WTC11 (cell line): ENCODE measurements around the gene MARS1. TPM values are rescaled to one million over a fixed set of nuclear protein-coding genes. Genes with fewer than 3 reads are reported as not detected.

ENCODE experiments used
- ATAC-seq: fragments of 200-7000 bp; cut with Tn5 transposase; 2 replicates; pipeline ENCODE4 v1.10.0; 2021; ENCODE audit warnings: mild to moderate bottlenecking, moderate library complexity
- CTCF ChIA-PET: fragments of 300-600 bp; sonication (Branson Sonifier 250); formaldehyde crosslinking; loops from one replicate; lab custom pipeline; 2021; ENCODE audit warnings: antibody characterized with exemption; lab: Charles Lee
- POLR2A ChIA-PET: fragments of 350-600 bp; sonication (Branson Sonifier 250); formaldehyde crosslinking; loops from one replicate; lab custom pipeline; 2021; ENCODE audit warnings: antibody characterized with exemption; lab: Charles Lee
- DNase-seq: peaks from one replicate; pipeline ENCODE4 v3.0.0; 2021; ENCODE audit warnings: low spot score
- H3K27ac Mint-ChIP-seq: 2 replicates; pipeline ENCODE4 v1.8.0; 2021; ENCODE audit warnings: mixed read lengths
- H3K27me3 Mint-ChIP-seq: 2 replicates; pipeline ENCODE4 v1.8.0; 2021; ENCODE audit warnings: low read depth, mild to moderate bottlenecking, moderate library complexity, mixed read lengths
- H3K36me3 Mint-ChIP-seq: 2 replicates; pipeline ENCODE4 v1.8.0; 2021; ENCODE audit warnings: mixed read lengths
- H3K4me1 Mint-ChIP-seq: 2 replicates; pipeline ENCODE4 v1.8.0; 2022; ENCODE audit warnings: mixed read lengths
- H3K4me3 Mint-ChIP-seq: 2 replicates; pipeline ENCODE4 v1.8.0; 2021; ENCODE audit warnings: mild to moderate bottlenecking, moderate library complexity, mixed read lengths
- H3K9me3 Mint-ChIP-seq: 2 replicates; pipeline ENCODE4 v1.8.0; 2021; ENCODE audit warnings: mixed read lengths
- ATF1 ChIP-seq: sonication (generic); formaldehyde crosslinking; IDR thresholded peaks from 2 replicates; pipeline ENCODE4 v1.8.1; 2023; ENCODE audit warnings: mild to moderate bottlenecking, moderate library complexity, missing genetic modification reagents
- ATF3 ChIP-seq: sonication (generic); formaldehyde crosslinking; conservative IDR thresholded peaks from 2 replicates; pipeline ENCODE4 v1.8.1; 2022; ENCODE audit warnings: mild to moderate bottlenecking, missing genetic modification reagents
- E2F1 ChIP-seq: sonication (generic); formaldehyde crosslinking; IDR thresholded peaks from 2 replicates; pipeline ENCODE4 v1.8.0; 2022; ENCODE audit warnings: mild to moderate bottlenecking, missing genetic modification reagents
- FOXJ3 ChIP-seq: sonication (generic); formaldehyde crosslinking; IDR thresholded peaks from 2 replicates; pipeline ENCODE4 v1.9.0; 2021; ENCODE audit warnings: missing genetic modification reagents, mild to moderate bottlenecking, borderline replicate concordance
- IRF2 ChIP-seq: sonication (generic); formaldehyde crosslinking; IDR thresholded peaks from 2 replicates; pipeline ENCODE4 v1.8.0; 2022; ENCODE audit warnings: low read depth, missing genetic modification reagents, borderline replicate concordance
- MXD4 ChIP-seq: fragments of 250-450 bp; sonication (Bioruptor Pico); IDR thresholded peaks from 2 replicates; pipeline ENCODE4 v1.8.0; 2021; ENCODE audit warnings: mild to moderate bottlenecking, moderate library complexity, borderline replicate concordance
- MYBL2 ChIP-seq: sonication (generic); formaldehyde crosslinking; IDR thresholded peaks from 2 replicates; pipeline ENCODE4 v1.8.1; 2023; ENCODE audit warnings: mild to moderate bottlenecking, moderate library complexity, missing genetic modification reagents
- NR3C1 ChIP-seq: sonication (generic); formaldehyde crosslinking; conservative IDR thresholded peaks from 2 replicates; pipeline ENCODE4 v1.8.1; 2023; ENCODE audit warnings: low read depth, mild to moderate bottlenecking, missing genetic modification reagents
- PRDM15 ChIP-seq: sonication (generic); formaldehyde crosslinking; IDR thresholded peaks from 2 replicates; pipeline ENCODE4 v1.8.0; 2022; ENCODE audit warnings: missing genetic modification reagents
- USF1 ChIP-seq: sonication (generic); formaldehyde crosslinking; IDR thresholded peaks from 2 replicates; pipeline ENCODE4 v1.8.0; 2022; ENCODE audit warnings: mild to moderate bottlenecking, missing genetic modification reagents
- ZNF121 ChIP-seq: sonication (generic); formaldehyde crosslinking; IDR thresholded peaks from 2 replicates; pipeline ENCODE4 v1.8.0; 2023; ENCODE audit warnings: missing genetic modification reagents
- ZNF138 ChIP-seq: sonication (generic); formaldehyde crosslinking; conservative IDR thresholded peaks from 2 replicates; pipeline ENCODE4 v1.8.1; 2022; ENCODE audit warnings: mild to moderate bottlenecking, moderate library complexity, missing genetic modification reagents
- total RNA-seq: library from RNA; stranded (reverse); gene quantifications from 3 replicates; pipeline ENCODE4 v1.2.3, GENCODE V29; 2021
- TF ChIP-seq, protein P1 (sequence below): sonication (generic); formaldehyde crosslinking; IDR thresholded peaks from 2 replicates; pipeline ENCODE4 v1.8.1; 2022; ENCODE audit warnings: mild to moderate bottlenecking, missing genetic modification reagents, moderate library complexity, borderline replicate concordance
- TF ChIP-seq, protein P2 (sequence below): fragments of 200-600 bp; IDR thresholded peaks from 2 replicates; pipeline ENCODE4 v1.8.0; 2022; ENCODE audit warnings: antibody characterized with exemption
- TF ChIP-seq, protein P3 (sequence below): fragments of 250-450 bp; sonication (Bioruptor Pico); IDR thresholded peaks from 2 replicates; pipeline ENCODE4 v1.9.0; 2021; ENCODE audit warnings: mild to moderate bottlenecking
- TF ChIP-seq, protein P4 (sequence below): fragments of 250-450 bp; sonication (Bioruptor Pico); IDR thresholded peaks from 2 replicates; pipeline ENCODE4 v1.8.0; 2021; ENCODE audit warnings: mild to moderate bottlenecking

The MARS1 gene
- total RNA-seq, 1 experiment from 2014 or later: 367 TPM

- peak overlapping the region; percentile 30; the same call in 1 of the 2 replicates for H3K4me3 Mint-ChIP-seq
- H3K27me3 Mint-ChIP-seq: peaks cover 91% of the 10 kb centered on the region
- TF ChIP-seq ATF1 (CRISPR knock-in tag) (no peak), FOXJ3 (CRISPR knock-in tag) (no peak), MXD4 (CRISPR knock-in tag) (no peak), ZNF121 (CRISPR knock-in tag) (no peak), IRF2 (CRISPR knock-in tag) (no peak), NR3C1 (CRISPR knock-in tag) (no peak), ZNF138 (CRISPR knock-in tag) (no peak), USF1 (no peak), E2F1 (CRISPR knock-in tag) (no peak), PRDM15 (CRISPR knock-in tag) (no peak), MYBL2 (no peak), ATF3 (no peak)
- TF ChIP-seq, protein P1, sequence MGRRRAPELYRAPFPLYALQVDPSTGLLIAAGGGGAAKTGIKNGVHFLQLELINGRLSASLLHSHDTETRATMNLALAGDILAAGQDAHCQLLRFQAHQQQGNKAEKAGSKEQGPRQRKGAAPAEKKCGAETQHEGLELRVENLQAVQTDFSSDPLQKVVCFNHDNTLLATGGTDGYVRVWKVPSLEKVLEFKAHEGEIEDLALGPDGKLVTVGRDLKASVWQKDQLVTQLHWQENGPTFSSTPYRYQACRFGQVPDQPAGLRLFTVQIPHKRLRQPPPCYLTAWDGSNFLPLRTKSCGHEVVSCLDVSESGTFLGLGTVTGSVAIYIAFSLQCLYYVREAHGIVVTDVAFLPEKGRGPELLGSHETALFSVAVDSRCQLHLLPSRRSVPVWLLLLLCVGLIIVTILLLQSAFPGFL (CRISPR knock-in tag): no peak
- TF ChIP-seq, protein P2, sequence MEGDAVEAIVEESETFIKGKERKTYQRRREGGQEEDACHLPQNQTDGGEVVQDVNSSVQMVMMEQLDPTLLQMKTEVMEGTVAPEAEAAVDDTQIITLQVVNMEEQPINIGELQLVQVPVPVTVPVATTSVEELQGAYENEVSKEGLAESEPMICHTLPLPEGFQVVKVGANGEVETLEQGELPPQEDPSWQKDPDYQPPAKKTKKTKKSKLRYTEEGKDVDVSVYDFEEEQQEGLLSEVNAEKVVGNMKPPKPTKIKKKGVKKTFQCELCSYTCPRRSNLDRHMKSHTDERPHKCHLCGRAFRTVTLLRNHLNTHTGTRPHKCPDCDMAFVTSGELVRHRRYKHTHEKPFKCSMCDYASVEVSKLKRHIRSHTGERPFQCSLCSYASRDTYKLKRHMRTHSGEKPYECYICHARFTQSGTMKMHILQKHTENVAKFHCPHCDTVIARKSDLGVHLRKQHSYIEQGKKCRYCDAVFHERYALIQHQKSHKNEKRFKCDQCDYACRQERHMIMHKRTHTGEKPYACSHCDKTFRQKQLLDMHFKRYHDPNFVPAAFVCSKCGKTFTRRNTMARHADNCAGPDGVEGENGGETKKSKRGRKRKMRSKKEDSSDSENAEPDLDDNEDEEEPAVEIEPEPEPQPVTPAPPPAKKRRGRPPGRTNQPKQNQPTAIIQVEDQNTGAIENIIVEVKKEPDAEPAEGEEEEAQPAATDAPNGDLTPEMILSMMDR: no peak
- TF ChIP-seq, protein P3, sequence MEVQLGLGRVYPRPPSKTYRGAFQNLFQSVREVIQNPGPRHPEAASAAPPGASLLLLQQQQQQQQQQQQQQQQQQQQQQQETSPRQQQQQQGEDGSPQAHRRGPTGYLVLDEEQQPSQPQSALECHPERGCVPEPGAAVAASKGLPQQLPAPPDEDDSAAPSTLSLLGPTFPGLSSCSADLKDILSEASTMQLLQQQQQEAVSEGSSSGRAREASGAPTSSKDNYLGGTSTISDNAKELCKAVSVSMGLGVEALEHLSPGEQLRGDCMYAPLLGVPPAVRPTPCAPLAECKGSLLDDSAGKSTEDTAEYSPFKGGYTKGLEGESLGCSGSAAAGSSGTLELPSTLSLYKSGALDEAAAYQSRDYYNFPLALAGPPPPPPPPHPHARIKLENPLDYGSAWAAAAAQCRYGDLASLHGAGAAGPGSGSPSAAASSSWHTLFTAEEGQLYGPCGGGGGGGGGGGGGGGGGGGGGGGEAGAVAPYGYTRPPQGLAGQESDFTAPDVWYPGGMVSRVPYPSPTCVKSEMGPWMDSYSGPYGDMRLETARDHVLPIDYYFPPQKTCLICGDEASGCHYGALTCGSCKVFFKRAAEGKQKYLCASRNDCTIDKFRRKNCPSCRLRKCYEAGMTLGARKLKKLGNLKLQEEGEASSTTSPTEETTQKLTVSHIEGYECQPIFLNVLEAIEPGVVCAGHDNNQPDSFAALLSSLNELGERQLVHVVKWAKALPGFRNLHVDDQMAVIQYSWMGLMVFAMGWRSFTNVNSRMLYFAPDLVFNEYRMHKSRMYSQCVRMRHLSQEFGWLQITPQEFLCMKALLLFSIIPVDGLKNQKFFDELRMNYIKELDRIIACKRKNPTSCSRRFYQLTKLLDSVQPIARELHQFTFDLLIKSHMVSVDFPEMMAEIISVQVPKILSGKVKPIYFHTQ (CRISPR knock-in tag): no peak
- TF ChIP-seq, protein P4, sequence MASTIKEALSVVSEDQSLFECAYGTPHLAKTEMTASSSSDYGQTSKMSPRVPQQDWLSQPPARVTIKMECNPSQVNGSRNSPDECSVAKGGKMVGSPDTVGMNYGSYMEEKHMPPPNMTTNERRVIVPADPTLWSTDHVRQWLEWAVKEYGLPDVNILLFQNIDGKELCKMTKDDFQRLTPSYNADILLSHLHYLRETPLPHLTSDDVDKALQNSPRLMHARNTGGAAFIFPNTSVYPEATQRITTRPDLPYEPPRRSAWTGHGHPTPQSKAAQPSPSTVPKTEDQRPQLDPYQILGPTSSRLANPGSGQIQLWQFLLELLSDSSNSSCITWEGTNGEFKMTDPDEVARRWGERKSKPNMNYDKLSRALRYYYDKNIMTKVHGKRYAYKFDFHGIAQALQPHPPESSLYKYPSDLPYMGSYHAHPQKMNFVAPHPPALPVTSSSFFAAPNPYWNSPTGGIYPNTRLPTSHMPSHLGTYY (CRISPR knock-in tag): no peak
- ChIA-PET CTCF (interaction anchor here (0.6 to 5.0 kb wide), 14 partner anchors 9 to 264 kb away, joined by 3 to 88 read pairs (median 5); partner anchors contain the start of genes GLI1 and SHMT2), POLR2A (interaction anchor here (0.9 kb wide), 1 partner anchor 18 kb away, joined by 3 read pairs; the partner anchor contains the start of gene GLI1)
- H3K9me3 Mint-ChIP-seq: no peaks in the 10 kb centered on the region
- no peak overlapping the region for H3K27ac Mint-ChIP-seq
- no peak for DNase-seq
- no peak for ATAC-seq
- no peaks in the 10 kb centered on the region for H3K36me3 Mint-ChIP-seq
- H3K4me1 Mint-ChIP-seq: peaks cover 41% of the 10 kb centered on the region
These were observed 10.7 kb upstream of the MARS1 start for GRCh38 chr12:57476993-57477709.
